Stimulated activated CD4-positive, alpha-beta T cell treated with anti-CD3 and anti-CD28 coated beads, TNF-alpha, amount 100 ng/mL, for 48 hours (primary cell): ENCODE results near the gene PCNA.

ENCODE experiments used
- DNase-seq, 3 donors: peaks; one replicate each; pipeline ENCODE4 v3.0.0-alpha.2; 2020; ENCODE audit warnings: low read depth in 3 of 3

PCNA gene

DNA sequence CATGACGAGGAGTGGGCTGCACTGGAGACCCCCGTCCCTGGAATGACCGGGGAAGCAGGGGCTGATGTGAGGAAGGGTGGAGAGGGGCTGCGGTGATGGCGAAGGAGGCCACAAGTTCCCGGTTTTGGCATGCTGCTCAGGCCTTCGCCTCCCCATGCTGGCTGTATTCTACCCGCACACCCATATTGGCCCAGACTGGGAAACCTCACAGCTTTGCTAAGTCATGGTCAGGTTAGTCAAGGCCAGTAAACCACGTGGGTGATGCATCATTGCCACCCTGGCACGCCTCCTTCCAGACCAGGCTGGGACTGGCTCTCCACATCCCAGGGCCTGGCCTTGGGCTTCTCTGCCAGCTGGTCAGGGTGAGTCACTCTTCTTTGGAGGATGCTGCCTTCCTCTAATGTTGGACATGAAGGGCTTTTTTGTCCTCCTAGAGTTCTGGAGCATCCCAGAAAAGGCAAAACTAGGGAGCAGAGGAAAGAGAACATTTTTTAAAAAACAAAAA is 53.8 kb downstream of the PCNA start:
- DNase-seq = no peak

GRCh38 chr20:5065166-5065878 is 54.4 kb downstream of the PCNA start:
- DNase-seq = no peak
